IMR-90 (cell line): ENCODE results near the gene DRC3.

Source experiments
- CHD1 ChIP-seq: IDR thresholded peaks from 2 replicates; pipeline ENCODE4 v1.6.1; 2012; ENCODE audit warnings: low read depth, low read length, improper control_type of control experiment
- CTCF ChIP-seq: conservative IDR thresholded peaks from 2 replicates; pipeline ENCODE4 v1.5.1; 2012; ENCODE audit warnings: mild to moderate bottlenecking, low read depth, low read length, improper control_type of control experiment
- POLR2A ChIP-seq: IDR thresholded peaks from 2 replicates; pipeline ENCODE4 v1.6.1; 2012; ENCODE audit warnings: mild to moderate bottlenecking, low read depth, low read length

- no peak for TF ChIP-seq POLR2A
- TF ChIP-seq CTCF = no peak
- TF ChIP-seq CHD1 = no peak
These were observed 36.0 kb downstream of the DRC3 start for GRCh38 chr17:18008496-18009268.
